Stomach smooth muscle (tissue), 2 donors: Measurements from ENCODE around the gene ACER3.
"Not testable (repeated sequence)": the region's sequence is repeated elsewhere in the genome, so short reads cannot be mapped to it uniquely, and the experiment has no call there.

ENCODE experiments used
- H3K27ac ChIP-seq: one replicate; pipeline ENCODE4 v1.7.0; 2013; ENCODE audit warnings: mild to moderate bottlenecking, low read length, inconsistent platforms
- H3K27me3 ChIP-seq, 2 donors: one replicate each; pipeline ENCODE4 v1.7.0; 2013; ENCODE audit warnings: low read length in 2 of 2; ENCODE audit not compliant: insufficient read depth in 2 of 2, control insufficient read depth in 1 of 2
- H3K36me3 ChIP-seq, 2 donors: one replicate each; pipeline ENCODE4 v1.7.0; 2013; ENCODE audit warnings: low read length in 2 of 2; ENCODE audit not compliant: control insufficient read depth in 2 of 2, insufficient read depth in 2 of 2
- H3K4me1 ChIP-seq: one replicate; pipeline ENCODE4 v1.7.0; 2013; ENCODE audit warnings: low read length; ENCODE audit not compliant: control insufficient read depth, insufficient read depth
- H3K4me3 ChIP-seq, 2 donors: one replicate each; pipeline ENCODE4 v1.7.0; 2013; ENCODE audit warnings: low read length in 2 of 2
- H3K9ac ChIP-seq, 2 donors: one replicate each; pipeline ENCODE4 v1.7.0; 2013; ENCODE audit warnings: low read length in 2 of 2, mild to moderate bottlenecking in 1 of 2
- H3K9me3 ChIP-seq, 2 donors: one replicate each; pipeline ENCODE4 v1.7.0; 2013; ENCODE audit warnings: low read length in 2 of 2; ENCODE audit not compliant: control insufficient read depth in 2 of 2
- donor health status: healthy.
- donor health status: Pancreatic carcinoma.

ACER3 gene

GRCh38 chr11:76901144-76901543, 40.4 kb downstream of the ACER3 start:
- Histone ChIP-seq H3K9ac (no peak overlapping the region), H3K4me3 (no peak overlapping the region), H3K27ac (no peak overlapping the region), H3K9me3 (no peaks in the 10 kb centered on the region), H3K4me1 (no peaks in the 10 kb centered on the region), H3K27me3 (no peaks in the 10 kb centered on the region), H3K36me3 (no peaks in the 10 kb centered on the region)

- H3K9me3 ChIP-seq, H3K4me3 ChIP-seq, H3K36me3 ChIP-seq, H3K27me3 ChIP-seq, H3K9ac ChIP-seq, H3K4me1 ChIP-seq, H3K27ac ChIP-seq: not testable (repeated sequence)
Observed at GRCh38 chr11:76901622-76902021, 40.9 kb downstream of the ACER3 start.

GRCh38 chr11:76902121-76903014, 41.6 kb downstream of the ACER3 start:
- H3K27me3 ChIP-seq: no peaks in the 10 kb centered on the region
- H3K9ac ChIP-seq: no peak overlapping the region
- H3K4me3 ChIP-seq: no peak overlapping the region
- H3K27ac ChIP-seq: no peak overlapping the region
- H3K9me3 ChIP-seq: no peaks in the 10 kb centered on the region
- no peaks in the 10 kb centered on the region for H3K36me3 ChIP-seq
- H3K4me1 ChIP-seq: no peaks in the 10 kb centered on the region

GRCh38 chr11:76903325-76903724, 42.6 kb downstream of the ACER3 start:
- H3K4me1 ChIP-seq: no peaks in the 10 kb centered on the region
- H3K27me3 ChIP-seq: no peaks in the 10 kb centered on the region
- no peaks in the 10 kb centered on the region for H3K36me3 ChIP-seq
- no peak overlapping the region for H3K27ac ChIP-seq
- no peak overlapping the region for H3K4me3 ChIP-seq
- no peaks in the 10 kb centered on the region for H3K9me3 ChIP-seq
- no peak overlapping the region for H3K9ac ChIP-seq

GRCh38 chr11:76910620-76911414, 50.1 kb downstream of the ACER3 start:
- Histone ChIP-seq H3K4me3 (no peak overlapping the region), H3K9me3 (no peaks in the 10 kb centered on the region), H3K4me1 (no peaks in the 10 kb centered on the region), H3K9ac (no peak overlapping the region), H3K36me3 (no peaks in the 10 kb centered on the region), H3K27me3 (no peaks in the 10 kb centered on the region), H3K27ac (no peak overlapping the region)

GRCh38 chr11:76911415-76911808, 50.7 kb downstream of the ACER3 start:
- no peaks in the 10 kb centered on the region for H3K36me3 ChIP-seq
- no peak overlapping the region for H3K27ac ChIP-seq
- H3K4me1 ChIP-seq: no peaks in the 10 kb centered on the region
- H3K4me3 ChIP-seq: no peak overlapping the region
- H3K27me3 ChIP-seq: no peaks in the 10 kb centered on the region
- no peaks in the 10 kb centered on the region for H3K9me3 ChIP-seq
- no peak overlapping the region for H3K9ac ChIP-seq

- H3K36me3 ChIP-seq: no peaks in the 10 kb centered on the region
- no peak overlapping the region for H3K9ac ChIP-seq
- H3K27me3 ChIP-seq: no peaks in the 10 kb centered on the region
- no peak overlapping the region for H3K4me3 ChIP-seq
- no peaks in the 10 kb centered on the region for H3K4me1 ChIP-seq
- no peak overlapping the region for H3K27ac ChIP-seq
- H3K9me3 ChIP-seq: no peaks in the 10 kb centered on the region
Observed at GRCh38 chr11:76916712-76917111, 56.0 kb downstream of the ACER3 start.

GRCh38 chr11:76918941-76919386, 58.2 kb downstream of the ACER3 start:
- Histone ChIP-seq H3K27ac (no peak overlapping the region), H3K9me3 (no peaks in the 10 kb centered on the region), H3K9ac (peak overlapping the region in 1 of 2 donors; percentile 15), H3K4me3 (peak overlapping the region; percentile 33 to 36), H3K36me3 (no peaks in the 10 kb centered on the region), H3K4me1 (no peaks in the 10 kb centered on the region), H3K27me3 (no peaks in the 10 kb centered on the region)

- H3K4me1 ChIP-seq: no peaks in the 10 kb centered on the region
- H3K9ac ChIP-seq: no peak overlapping the region
- no peaks in the 10 kb centered on the region for H3K27me3 ChIP-seq
- H3K4me3 ChIP-seq: no peak overlapping the region
- H3K9me3 ChIP-seq: no peaks in the 10 kb centered on the region
- H3K27ac ChIP-seq: no peak overlapping the region
- H3K36me3 ChIP-seq: no peaks in the 10 kb centered on the region
Observed at GRCh38 chr11:76919467-76919866, 58.7 kb downstream of the ACER3 start.

- H3K9me3 ChIP-seq: no peaks in the 10 kb centered on the region
- H3K36me3 ChIP-seq: no peaks in the 10 kb centered on the region
- H3K27me3 ChIP-seq: no peaks in the 10 kb centered on the region
- H3K4me3 ChIP-seq: peak overlapping the region in 1 of 2 donors; percentile 16
- H3K27ac ChIP-seq: no peak overlapping the region
- H3K4me1 ChIP-seq: no peaks in the 10 kb centered on the region
- H3K9ac ChIP-seq: no peak overlapping the region
Observed at GRCh38 chr11:76919887-76920746, 59.4 kb downstream of the ACER3 start.
